Activated CD8-positive, alpha-beta T cell treated with anti-CD3 and anti-CD28 coated beads, Interleukin-2, amount 10 ng/mL, durations not matched to agents 7 days and 5 days (primary cell): ENCODE data around the gene STUB1. TPM values are rescaled to one million over a fixed set of nuclear protein-coding genes. Genes with fewer than 3 reads are reported as not detected.
A peak's percentile ranks its signal among the peaks of the same experiment; 100 is the strongest.
"Not testable (repeated sequence)": the region's sequence is repeated elsewhere in the genome, so short reads cannot be mapped to it uniquely, and the experiment has no call there.

Source experiments
- ATAC-seq: fragments of 150-1000 bp; cut with Tn5 transposase; one replicate; pipeline ENCODE4 v1.10.0; 2021; ENCODE audit warnings: moderate library complexity
- CTCF ChIA-PET: fragments of 350-600 bp; sonication (Branson Sonifier 250); formaldehyde crosslinking; loops from one replicate; lab custom pipeline; 2021; ENCODE audit warnings: antibody characterized with exemption; lab: Charles Lee
- POLR2A ChIA-PET: fragments of 350-600 bp; sonication (Branson Sonifier 250); formaldehyde crosslinking; loops from one replicate; lab custom pipeline; 2021; ENCODE audit warnings: antibody characterized with exemption; lab: Charles Lee
- DNase-seq: peaks from one replicate; pipeline ENCODE4 v3.0.0-alpha.2; 2020
- H3K27ac Mint-ChIP-seq: one replicate; pipeline ENCODE4 v1.8.0; 2021; ENCODE audit warnings: mild to moderate bottlenecking, mixed read lengths
- H3K27me3 Mint-ChIP-seq: one replicate; pipeline ENCODE4 v1.8.0; 2021; ENCODE audit warnings: low read depth, mixed read lengths
- H3K36me3 Mint-ChIP-seq: one replicate; pipeline ENCODE4 v1.8.0; 2021; ENCODE audit warnings: low read depth, mixed read lengths
- H3K4me1 Mint-ChIP-seq: one replicate; pipeline ENCODE4 v1.8.0; 2021; ENCODE audit warnings: low read depth, mixed read lengths
- H3K4me3 Mint-ChIP-seq: one replicate; pipeline ENCODE4 v1.8.0; 2021; ENCODE audit warnings: mild to moderate bottlenecking, mixed read lengths
- H3K9me3 Mint-ChIP-seq: one replicate; pipeline ENCODE4 v1.8.0; 2022; ENCODE audit warnings: mixed read lengths; ENCODE audit not compliant: insufficient read depth
- total RNA-seq, 2 experiments: library from RNA; stranded (reverse); gene quantifications; one replicate each; pipeline ENCODE4 v1.2.3, GENCODE V29; 2021

The STUB1 gene
- total RNA-seq, 2 experiments from 2014 or later: 80.4 to 86.4 TPM

DNA sequence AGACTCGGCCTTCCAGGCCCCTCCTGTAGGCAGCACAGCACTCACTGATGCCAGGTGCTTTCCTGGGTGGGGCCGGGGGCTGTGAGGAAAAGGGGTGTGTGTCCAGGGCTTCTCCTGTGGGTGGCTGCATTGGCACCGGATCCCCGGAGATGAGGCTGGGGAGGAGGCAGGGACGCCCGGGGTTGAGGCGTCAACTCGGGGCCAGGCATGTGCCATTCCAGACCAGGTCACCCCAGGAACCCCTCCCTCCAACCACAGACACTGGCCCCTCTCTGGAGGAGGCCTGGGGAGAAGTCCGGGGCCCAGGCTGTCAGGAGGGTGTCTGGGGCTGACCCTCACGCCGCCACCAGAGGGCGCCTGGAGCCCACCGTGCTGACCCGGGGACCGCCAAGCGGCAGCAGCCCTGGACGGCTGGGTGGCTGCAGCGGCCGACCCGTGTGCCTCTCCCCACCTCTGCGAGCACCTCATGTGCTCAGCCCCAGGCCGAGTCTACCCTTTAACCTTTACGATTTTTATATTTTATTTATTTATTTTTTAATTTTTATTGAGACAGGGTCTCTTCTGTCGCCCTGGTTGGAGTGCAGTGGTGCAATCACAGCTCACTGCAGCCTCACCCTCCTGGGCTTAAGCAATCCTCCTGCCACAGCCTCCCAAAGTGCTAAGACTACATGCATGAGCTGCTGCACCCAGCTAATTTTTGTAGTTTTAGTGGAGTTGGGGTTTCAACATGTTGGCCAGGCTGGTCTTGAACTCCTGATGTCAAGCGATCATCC is 31.5 kb downstream of the STUB1 start:
- H3K4me3 Mint-ChIP-seq: no peak overlapping the region
- POLR2A ChIA-PET: no interaction called here
- CTCF ChIA-PET: interaction anchor here (0.7 to 3.7 kb wide), 19 partner anchors 9 to 345 kb away, joined by 3 to 51 read pairs (median 4); partner anchors contain the start of genes ANTKMT, CHTF18, CIAO3 and RPUSD1

DNA sequence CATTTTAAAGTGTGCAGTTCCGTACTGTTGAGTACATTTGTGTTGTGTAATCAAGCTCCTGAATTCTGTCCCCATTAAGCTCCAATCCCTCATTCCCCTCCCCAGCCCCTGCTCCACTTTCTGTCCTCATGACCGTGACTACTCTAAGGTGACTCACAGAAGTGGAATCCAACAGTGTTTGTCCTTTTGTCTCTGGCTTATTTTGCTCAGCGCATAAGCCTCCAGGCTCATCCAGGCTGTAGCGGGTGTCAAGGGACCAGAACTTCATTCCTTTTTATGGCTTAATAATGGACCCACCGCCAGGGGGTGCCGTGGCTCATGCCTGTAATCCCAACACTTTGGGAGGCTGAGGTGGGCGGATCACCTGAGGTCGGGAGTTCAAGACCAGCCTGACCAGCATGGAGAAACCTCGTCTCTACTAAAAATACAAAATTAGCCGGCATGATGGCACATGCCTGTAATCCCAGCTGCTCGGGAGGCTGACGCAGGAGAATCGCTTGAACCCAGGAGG is 32.6 kb downstream of the STUB1 start:
- peak; percentile 61 for DNase-seq
- CTCF ChIA-PET: interaction anchor here (0.7 to 3.7 kb wide), 18 partner anchors 8 to 344 kb away, joined by 3 to 51 read pairs (median 4); partner anchors contain the start of genes ANTKMT, CHTF18, CIAO3 and RPUSD1
- H3K9me3 Mint-ChIP-seq, H3K27ac Mint-ChIP-seq, H3K4me3 Mint-ChIP-seq, ATAC-seq, POLR2A ChIA-PET, H3K36me3 Mint-ChIP-seq: not testable (repeated sequence)
- Mint-ChIP-seq H3K4me1 (peaks cover 11% of the 10 kb centered on the region), H3K27me3 (peaks cover 16% of the 10 kb centered on the region)

More for the DNA sequence above, 31.5 kb downstream of the STUB1 start:
- peak; percentile 85 for DNase-seq
- Mint-ChIP-seq H3K27me3 (peaks cover 24% of the 10 kb centered on the region), H3K27ac (no peak overlapping the region), H3K4me1 (peaks cover 11% of the 10 kb centered on the region), H3K36me3 (no peaks in the 10 kb centered on the region), H3K9me3 (no peaks in the 10 kb centered on the region)
- ATAC-seq: peak; percentile 65

DNA sequence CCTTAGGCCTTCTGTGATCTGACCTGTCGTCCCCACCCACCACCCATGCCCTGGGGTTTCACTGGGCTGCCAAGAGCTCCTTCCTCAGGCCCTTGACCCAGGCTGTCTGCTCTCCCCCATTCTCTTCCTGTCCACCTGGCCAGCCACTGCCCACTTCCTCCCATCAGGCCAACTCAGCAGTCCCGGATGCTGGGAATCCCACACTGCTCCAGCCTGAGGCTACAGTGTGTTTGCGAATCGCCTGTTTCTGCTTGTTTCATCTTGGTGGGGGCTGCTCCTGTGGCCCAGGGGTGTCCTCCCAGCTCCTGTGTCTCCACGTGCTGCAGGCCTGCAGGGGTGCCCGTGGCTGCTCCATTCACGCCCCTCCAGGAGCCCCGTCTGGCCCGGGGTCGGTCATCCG is 33.9 kb downstream of the STUB1 start:
- CTCF ChIA-PET: interaction anchor here (1.1 kb wide), 1 partner anchor 71 kb away, joined by 4 read pairs; no protein-coding TSS in a partner anchor
- no peaks in the 10 kb centered on the region for H3K9me3 Mint-ChIP-seq
- no peak overlapping the region for H3K4me3 Mint-ChIP-seq
- peaks cover 16% of the 10 kb centered on the region for H3K4me1 Mint-ChIP-seq
- DNase-seq (no peak), ATAC-seq (no peak)
- H3K27ac Mint-ChIP-seq: no peak overlapping the region
- no peaks in the 10 kb centered on the region for H3K36me3 Mint-ChIP-seq
- peaks cover 10% of the 10 kb centered on the region for H3K27me3 Mint-ChIP-seq
- POLR2A ChIA-PET: interaction anchor here (1.5 kb wide), 1 partner anchor 24 kb away, joined by 6 read pairs; the partner anchor contains the start of gene WDR24

GRCh38 chr16:714558-715476 is 34.6 kb downstream of the STUB1 start, which contains the start of gene METRN:
Gene METRN, plus strand, starts transcription at chr16:715118. Its CDS starts 172 bp downstream, at chr16:715290.
- peak within 1 kb of the TSS; percentile 43 for H3K4me3 Mint-ChIP-seq
- peaks cover 23% of the 10 kb centered on the region for H3K4me1 Mint-ChIP-seq
- ChIA-PET POLR2A (interaction anchor here (1.0 to 2.3 kb wide), 4 partner anchors 10 to 24 kb away, joined by 3 to 6 read pairs (median 6); partner anchors contain the start of gene WDR24), CTCF (interaction anchor here (1.0 to 2.1 kb wide), 5 partner anchors 18 to 74 kb away, joined by 3 to 6 read pairs (median 3); partner anchors contain the start of genes CHTF18 and RPUSD1)
- H3K9me3 Mint-ChIP-seq: no peaks in the 10 kb centered on the region
- ATAC-seq (peak; percentile 89), DNase-seq (peak; percentile 91)
- H3K27ac Mint-ChIP-seq: no peak within 1 kb of the TSS
- peaks cover 7% of the 10 kb centered on the region for H3K27me3 Mint-ChIP-seq
- H3K36me3 Mint-ChIP-seq: no peaks in the 10 kb centered on the region

- H3K4me3 Mint-ChIP-seq: peak overlapping the region; percentile 43
- H3K27ac Mint-ChIP-seq: no peak overlapping the region
- POLR2A ChIA-PET: interaction anchor here (0.6 to 2.3 kb wide), 6 partner anchors 11 to 33 kb away, joined by 3 to 6 read pairs (median 4); partner anchors contain the start of gene WDR24
- H3K27me3 Mint-ChIP-seq: peaks cover 7% of the 10 kb centered on the region
- CTCF ChIA-PET: interaction anchor here (0.8 to 2.1 kb wide), 12 partner anchors 8 to 73 kb away, joined by 3 to 9 read pairs (median 3); partner anchors contain the start of genes CHTF18, CIAO3 and RPUSD1
- peaks cover 31% of the 10 kb centered on the region for H3K4me1 Mint-ChIP-seq
- H3K9me3 Mint-ChIP-seq: no peaks in the 10 kb centered on the region
- no peak for DNase-seq
- no peaks in the 10 kb centered on the region for H3K36me3 Mint-ChIP-seq
- peak; percentile 17 for ATAC-seq
These were observed 35.4 kb downstream of the STUB1 start for GRCh38 chr16:715477-716199.

DNA sequence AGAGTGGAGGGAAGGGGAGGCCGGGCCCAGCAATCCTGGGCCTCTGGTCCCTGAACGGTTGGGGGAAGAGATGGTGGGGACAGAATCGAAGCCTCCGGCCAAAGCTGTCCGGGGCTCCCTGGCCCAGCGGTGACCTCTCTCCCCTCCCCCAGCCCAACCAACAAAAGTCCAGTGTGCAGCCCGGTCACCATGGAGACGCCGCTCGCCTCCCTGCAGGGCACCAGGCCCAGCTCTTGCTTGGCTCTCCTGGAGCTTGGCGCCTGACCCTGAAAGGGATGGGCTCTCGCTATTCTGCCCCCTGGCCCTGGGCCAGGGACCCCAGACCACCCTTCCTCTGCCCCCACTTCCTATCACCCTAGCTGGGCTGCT is 36.0 kb downstream of the STUB1 start:
- Mint-ChIP-seq H3K9me3 (no peaks in the 10 kb centered on the region), H3K27me3 (peaks cover 7% of the 10 kb centered on the region), H3K4me3 (peak overlapping the region; percentile 43), H3K4me1 (peaks cover 32% of the 10 kb centered on the region), H3K27ac (no peak overlapping the region), H3K36me3 (no peaks in the 10 kb centered on the region)
- ATAC-seq: no peak
- ChIA-PET POLR2A (interaction anchor here (0.6 to 2.3 kb wide), 4 partner anchors 12 to 33 kb away, joined by 3 to 6 read pairs (median 4); partner anchors contain the start of gene WDR24), CTCF (interaction anchor here (0.8 to 2.1 kb wide), 9 partner anchors 8 to 72 kb away, joined by 3 to 9 read pairs (median 3); partner anchors contain the start of genes CHTF18, CIAO3 and RPUSD1)
- DNase-seq: no peak

- no peaks in the 10 kb centered on the region for H3K36me3 Mint-ChIP-seq
- no peaks in the 10 kb centered on the region for H3K9me3 Mint-ChIP-seq
- peaks cover 7% of the 10 kb centered on the region for H3K27me3 Mint-ChIP-seq
- ChIA-PET POLR2A (interaction anchor here (1.4 to 2.3 kb wide), 2 partner anchors 15 to 27 kb away, joined by 4 to 6 read pairs; partner anchors contain the start of gene WDR24), CTCF (interaction anchor here (1.2 to 1.9 kb wide), 5 partner anchors 9 to 40 kb away, joined by 3 to 9 read pairs (median 3); partner anchors contain the start of gene CIAO3)
- DNase-seq (no peak), ATAC-seq (no peak)
- H3K4me3 Mint-ChIP-seq: no peak overlapping the region
- no peak overlapping the region for H3K27ac Mint-ChIP-seq
- H3K4me1 Mint-ChIP-seq: peaks cover 30% of the 10 kb centered on the region
These were observed 36.6 kb downstream of the STUB1 start for GRCh38 chr16:716768-717325.

DNA sequence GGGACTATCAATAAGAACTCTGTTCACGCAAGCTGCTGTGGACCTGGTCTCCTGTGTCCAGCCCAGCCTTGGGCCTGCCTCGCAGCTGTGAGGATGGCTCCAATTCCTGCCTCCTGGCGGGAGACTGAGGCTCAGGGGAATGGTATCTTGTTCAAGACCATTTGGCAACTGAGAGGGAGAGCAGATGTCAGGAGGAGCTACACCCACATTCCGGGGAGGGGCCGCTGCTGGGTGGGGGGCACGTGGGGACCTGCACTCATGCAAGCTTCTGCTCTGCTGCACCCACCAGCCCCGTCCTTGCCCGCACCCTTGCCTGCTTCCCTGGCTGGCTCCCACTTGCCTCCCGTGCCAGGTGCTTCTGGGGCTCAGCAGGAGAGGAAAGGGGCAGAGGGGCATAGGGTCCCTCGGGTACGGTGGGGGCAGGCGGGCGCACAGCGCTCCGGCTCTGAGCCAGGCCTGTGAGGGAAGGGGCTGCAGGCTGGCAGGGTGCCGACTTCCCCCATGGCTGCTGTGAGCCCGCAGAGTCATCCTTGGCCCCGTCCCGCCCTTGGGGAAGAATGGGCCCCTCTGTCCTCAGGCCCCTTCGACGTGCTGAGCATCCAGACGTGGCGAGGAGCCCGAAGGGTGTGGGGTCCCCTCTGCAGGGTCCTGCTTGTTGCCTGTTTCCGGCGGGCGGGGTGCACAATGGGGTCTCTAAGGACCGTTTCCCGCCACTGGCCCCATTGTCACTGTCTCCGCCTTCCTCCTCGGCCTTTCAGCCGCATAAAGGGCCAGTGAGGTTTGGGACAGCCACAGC is 37.4 kb downstream of the STUB1 start:
- CTCF ChIA-PET: interaction anchor here (1.9 kb wide), 1 partner anchor 24 kb away, joined by 9 read pairs; the partner anchor contains the start of gene CIAO3
- H3K9me3 Mint-ChIP-seq: no peaks in the 10 kb centered on the region
- no peaks in the 10 kb centered on the region for H3K36me3 Mint-ChIP-seq
- POLR2A ChIA-PET: no interaction called here
- H3K27me3 Mint-ChIP-seq: peaks cover 7% of the 10 kb centered on the region
- ATAC-seq (no peak), DNase-seq (no peak)
- H3K4me1 Mint-ChIP-seq: peaks cover 30% of the 10 kb centered on the region
- H3K4me3 Mint-ChIP-seq: no peak overlapping the region
- no peak overlapping the region for H3K27ac Mint-ChIP-seq

DNA sequence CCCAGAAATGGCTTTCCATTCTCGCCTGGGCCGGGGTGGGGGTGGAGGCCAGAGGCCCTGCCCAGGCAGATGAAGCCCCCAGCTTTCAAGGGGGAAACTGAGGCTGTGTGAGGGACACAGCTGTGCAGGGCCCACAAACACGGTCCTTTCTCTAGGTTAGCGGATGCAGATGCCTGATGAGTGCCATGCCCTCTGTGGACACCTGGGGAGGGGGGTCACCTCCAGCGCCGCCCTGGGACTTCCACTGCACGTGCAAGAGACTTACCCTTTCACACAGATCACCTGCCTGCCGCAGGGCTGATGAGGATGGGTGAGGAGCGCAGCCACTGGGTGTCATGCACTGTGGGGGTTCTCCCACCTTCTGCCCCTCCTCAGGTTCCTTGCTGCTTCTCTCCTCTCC is 38.2 kb downstream of the STUB1 start:
- CTCF ChIA-PET: no interaction called here
- no peaks in the 10 kb centered on the region for H3K9me3 Mint-ChIP-seq
- ATAC-seq (no peak), DNase-seq (no peak)
- no peak overlapping the region for H3K27ac Mint-ChIP-seq
- no peak overlapping the region for H3K4me3 Mint-ChIP-seq
- no peaks in the 10 kb centered on the region for H3K36me3 Mint-ChIP-seq
- POLR2A ChIA-PET: interaction anchor here (2.3 kb wide), 1 partner anchor 11 kb away, joined by 10 read pairs; no protein-coding TSS in a partner anchor
- H3K4me1 Mint-ChIP-seq: peaks cover 30% of the 10 kb centered on the region
- peaks cover 7% of the 10 kb centered on the region for H3K27me3 Mint-ChIP-seq
